ENCODE data around the gene TMEM229B.
A peak's percentile ranks its signal among the peaks of the same experiment; 100 is the strongest.

TMEM229B gene

GRCh38 chr14:67505254-67505653 lies 16.7 kb upstream of the TMEM229B start:
- Mint-ChIP-seq H3K36me3 (ENCODE audit: low read depth) (no peaks in the 10 kb centered on the region), H3K9me3 (no peaks in the 10 kb centered on the region), H3K27ac (no peak overlapping the region), H3K4me1 (ENCODE audit: low read depth) (no peaks in the 10 kb centered on the region), H3K4me3 (no peak overlapping the region), H3K27me3 (ENCODE audit: low read depth) (peaks cover 30% of the 10 kb centered on the region)

GRCh38 chr14:67503331-67503730 lies 14.8 kb upstream of the TMEM229B start:
- Mint-ChIP-seq H3K9me3 (no peaks in the 10 kb centered on the region), H3K27me3 (ENCODE audit: low read depth) (peaks cover 36% of the 10 kb centered on the region), H3K36me3 (ENCODE audit: low read depth) (no peaks in the 10 kb centered on the region), H3K4me3 (no peak overlapping the region), H3K27ac (no peak overlapping the region), H3K4me1 (ENCODE audit: low read depth) (no peaks in the 10 kb centered on the region)

DNA sequence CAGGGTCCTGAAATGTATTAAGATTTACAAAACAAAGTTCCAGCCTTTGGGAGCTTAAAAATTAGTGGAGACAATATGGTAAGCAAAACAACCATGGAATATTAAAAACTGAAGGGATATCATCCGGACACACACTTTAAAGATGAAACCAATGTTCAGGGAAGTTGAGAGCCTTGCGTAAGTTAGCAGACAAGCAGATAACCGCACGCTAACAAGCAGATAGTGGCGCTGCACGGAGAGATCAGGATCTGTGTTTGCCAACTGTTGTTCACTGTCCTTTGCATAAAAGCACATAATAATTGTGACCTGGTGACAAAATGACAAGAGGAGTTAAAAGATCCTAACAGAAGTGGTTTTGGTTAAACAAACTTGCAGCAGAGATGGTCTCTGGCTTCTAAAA lies 14.3 kb upstream of the TMEM229B start:
- no peaks in the 10 kb centered on the region for H3K9me3 Mint-ChIP-seq
- H3K4me1 Mint-ChIP-seq (ENCODE audit: low read depth): peaks cover 1% of the 10 kb centered on the region
- H3K36me3 Mint-ChIP-seq (ENCODE audit: low read depth): no peaks in the 10 kb centered on the region
- H3K27ac Mint-ChIP-seq: no peak overlapping the region
- H3K4me3 Mint-ChIP-seq: no peak overlapping the region
- peaks cover 36% of the 10 kb centered on the region for H3K27me3 Mint-ChIP-seq (ENCODE audit: low read depth)

DNA sequence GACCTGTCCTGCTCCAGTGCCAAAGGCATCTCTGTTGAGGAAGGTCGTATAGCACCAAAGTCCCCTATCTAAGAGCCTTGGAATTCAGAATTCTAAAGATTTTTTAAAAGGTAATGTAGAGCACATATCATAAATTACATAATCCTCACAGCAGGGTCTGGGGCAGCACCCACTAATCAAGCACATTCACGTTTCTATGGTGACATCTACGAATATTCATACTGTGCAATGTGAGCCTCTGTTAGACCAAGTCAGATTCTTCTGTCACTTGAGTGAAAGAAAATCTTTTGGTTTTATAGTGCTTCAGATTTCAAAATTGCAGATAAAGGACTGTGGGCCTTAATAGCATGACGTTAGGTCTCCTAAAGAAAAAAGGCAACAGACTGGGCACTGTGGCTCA lies 13.1 kb upstream of the TMEM229B start:
- H3K36me3 Mint-ChIP-seq (ENCODE audit: low read depth): no peaks in the 10 kb centered on the region
- H3K27me3 Mint-ChIP-seq (ENCODE audit: low read depth): peaks cover 36% of the 10 kb centered on the region
- peaks cover 1% of the 10 kb centered on the region for H3K4me1 Mint-ChIP-seq (ENCODE audit: low read depth)
- H3K4me3 Mint-ChIP-seq: no peak overlapping the region
- H3K9me3 Mint-ChIP-seq: no peaks in the 10 kb centered on the region
- H3K27ac Mint-ChIP-seq: no peak overlapping the region

DNA sequence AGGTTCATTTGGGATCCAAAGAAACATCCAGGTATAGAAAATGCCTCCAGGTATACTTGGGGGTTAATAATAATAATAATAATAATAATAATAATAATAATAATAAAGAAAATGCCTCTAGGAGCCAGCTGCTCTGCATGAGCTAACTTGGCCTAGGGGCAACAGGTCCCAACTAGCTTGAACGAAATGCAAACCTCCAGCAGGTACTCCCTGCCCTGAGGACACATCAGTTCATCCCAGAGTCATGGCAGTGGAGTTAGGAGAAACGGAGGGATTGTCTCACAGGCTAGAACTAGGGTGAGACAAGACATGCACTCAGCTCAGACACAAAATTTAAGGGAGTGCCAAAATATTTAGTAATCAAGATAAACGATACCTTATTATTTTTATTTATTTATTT lies 12.5 kb upstream of the TMEM229B start:
- H3K4me3 Mint-ChIP-seq: no peak overlapping the region
- no peaks in the 10 kb centered on the region for H3K9me3 Mint-ChIP-seq
- peaks cover 31% of the 10 kb centered on the region for H3K27me3 Mint-ChIP-seq (ENCODE audit: low read depth)
- peaks cover 1% of the 10 kb centered on the region for H3K4me1 Mint-ChIP-seq (ENCODE audit: low read depth)
- no peak overlapping the region for H3K27ac Mint-ChIP-seq
- H3K36me3 Mint-ChIP-seq (ENCODE audit: low read depth): no peaks in the 10 kb centered on the region

GRCh38 chr14:67497716-67498115 lies 9.2 kb upstream of the TMEM229B start:
- Mint-ChIP-seq H3K4me3 (no peak overlapping the region), H3K27me3 (ENCODE audit: low read depth) (peaks cover 24% of the 10 kb centered on the region), H3K36me3 (ENCODE audit: low read depth) (peaks cover 10% of the 10 kb centered on the region), H3K4me1 (ENCODE audit: low read depth) (peaks cover 1% of the 10 kb centered on the region), H3K27ac (no peak overlapping the region), H3K9me3 (peaks cover 15% of the 10 kb centered on the region)

GRCh38 chr14:67497216-67497615 lies 8.7 kb upstream of the TMEM229B start:
- Mint-ChIP-seq H3K27ac (no peak overlapping the region), H3K9me3 (peaks cover 19% of the 10 kb centered on the region), H3K4me1 (ENCODE audit: low read depth) (peaks cover 1% of the 10 kb centered on the region), H3K27me3 (ENCODE audit: low read depth) (peaks cover 23% of the 10 kb centered on the region), H3K4me3 (no peak overlapping the region), H3K36me3 (ENCODE audit: low read depth) (peaks cover 11% of the 10 kb centered on the region)

- Mint-ChIP-seq H3K4me1 (ENCODE audit: low read depth) (peaks cover 3% of the 10 kb centered on the region), H3K36me3 (ENCODE audit: low read depth) (peaks cover 11% of the 10 kb centered on the region), H3K27ac (no peak overlapping the region), H3K9me3 (peaks cover 19% of the 10 kb centered on the region), H3K4me3 (no peak overlapping the region), H3K27me3 (ENCODE audit: low read depth) (peaks cover 33% of the 10 kb centered on the region)
These were observed 7.3 kb upstream of the TMEM229B start for GRCh38 chr14:67495827-67496226.

DNA sequence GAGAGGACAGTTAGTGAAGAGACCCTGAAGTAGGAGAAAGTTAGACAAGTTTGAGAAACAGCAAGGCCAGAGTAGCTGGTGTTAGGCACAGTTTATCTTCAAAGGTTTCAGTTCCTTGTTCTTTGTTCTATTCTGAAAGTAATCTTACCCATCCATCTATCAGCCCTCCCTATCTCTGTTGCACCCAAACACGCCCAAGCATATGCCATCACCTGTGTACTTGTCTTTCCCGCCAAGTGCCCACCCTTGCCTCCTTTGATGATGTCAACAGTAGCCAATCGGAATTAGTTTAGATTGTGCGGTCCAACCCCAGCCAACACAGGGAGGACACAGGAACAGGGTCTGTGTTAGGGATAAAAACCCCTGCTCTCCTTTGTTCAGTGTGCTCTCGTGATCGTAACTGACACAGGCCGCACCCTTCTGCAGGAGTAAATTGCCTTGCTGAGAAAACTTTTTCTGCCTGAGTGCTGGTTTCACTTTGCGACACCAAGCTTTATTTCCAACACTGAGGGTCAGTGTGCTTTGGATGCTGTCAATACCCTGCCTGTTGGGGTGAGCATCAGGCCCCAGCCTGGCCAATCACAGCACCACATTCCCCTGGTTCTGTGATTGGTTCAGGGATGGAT lies 4.7 kb upstream of the TMEM229B start:
- peaks cover 21% of the 10 kb centered on the region for H3K4me1 Mint-ChIP-seq (ENCODE audit: low read depth)
- H3K4me3 Mint-ChIP-seq: no peak overlapping the region
- peaks cover 19% of the 10 kb centered on the region for H3K9me3 Mint-ChIP-seq
- peaks cover 33% of the 10 kb centered on the region for H3K27me3 Mint-ChIP-seq (ENCODE audit: low read depth)
- H3K36me3 Mint-ChIP-seq (ENCODE audit: low read depth): peaks cover 11% of the 10 kb centered on the region
- H3K27ac Mint-ChIP-seq: no peak overlapping the region

- Mint-ChIP-seq H3K27me3 (ENCODE audit: low read depth) (peaks cover 27% of the 10 kb centered on the region), H3K9me3 (peaks cover 19% of the 10 kb centered on the region), H3K4me3 (no peak overlapping the region), H3K4me1 (ENCODE audit: low read depth) (peaks cover 26% of the 10 kb centered on the region), H3K27ac (no peak overlapping the region), H3K36me3 (ENCODE audit: low read depth) (peaks cover 11% of the 10 kb centered on the region)
These were observed 4.0 kb upstream of the TMEM229B start for GRCh38 chr14:67492538-67492937.

DNA sequence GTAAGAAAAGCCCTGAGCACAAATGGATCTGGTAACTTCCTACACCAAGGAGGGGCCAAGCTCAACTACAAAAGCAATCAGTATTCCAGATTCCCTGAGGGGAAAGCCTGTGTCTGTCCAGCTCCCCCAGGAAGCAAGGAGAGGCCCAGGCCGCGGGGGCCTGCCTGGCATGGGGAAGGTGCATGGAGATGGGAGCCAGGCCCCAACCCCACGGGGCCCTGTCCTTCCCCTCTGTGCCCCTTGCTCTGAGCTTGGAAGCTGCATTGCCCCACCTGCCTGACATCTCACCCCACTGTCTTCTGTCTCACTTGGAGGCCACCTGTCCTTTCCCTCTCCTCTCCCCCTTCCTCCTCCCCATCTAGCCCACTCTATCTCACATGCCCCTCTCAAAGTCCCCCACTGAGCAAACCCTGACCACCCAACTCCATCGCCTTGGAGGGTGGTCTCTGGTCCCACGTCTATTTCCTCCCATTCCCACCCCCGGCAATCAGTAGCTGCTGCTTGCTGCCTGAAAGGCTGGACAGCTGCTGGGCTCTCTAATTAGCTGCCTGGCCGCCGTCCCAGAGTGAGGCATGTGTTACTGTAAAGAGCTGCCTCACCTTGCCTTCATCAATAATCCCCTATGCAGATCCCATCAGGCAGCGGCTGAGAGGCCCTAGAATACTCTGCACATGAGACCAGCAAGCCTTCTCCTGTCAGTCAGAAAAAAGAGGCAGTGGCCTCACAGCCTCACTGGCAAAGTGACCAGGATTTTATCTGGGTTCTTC lies 3.4 kb upstream of the TMEM229B start:
- Mint-ChIP-seq H3K9me3 (peaks cover 19% of the 10 kb centered on the region), H3K27me3 (ENCODE audit: low read depth) (peaks cover 25% of the 10 kb centered on the region), H3K27ac (no peak overlapping the region), H3K4me3 (no peak overlapping the region), H3K4me1 (ENCODE audit: low read depth) (peaks cover 26% of the 10 kb centered on the region), H3K36me3 (ENCODE audit: low read depth) (peaks cover 14% of the 10 kb centered on the region)

GRCh38 chr14:67491285-67491684 lies 2.8 kb upstream of the TMEM229B start:
- peaks cover 25% of the 10 kb centered on the region for H3K27me3 Mint-ChIP-seq (ENCODE audit: low read depth)
- H3K4me1 Mint-ChIP-seq (ENCODE audit: low read depth): peaks cover 29% of the 10 kb centered on the region
- H3K4me3 Mint-ChIP-seq: no peak overlapping the region
- H3K36me3 Mint-ChIP-seq (ENCODE audit: low read depth): peaks cover 19% of the 10 kb centered on the region
- H3K9me3 Mint-ChIP-seq: peaks cover 19% of the 10 kb centered on the region
- no peak overlapping the region for H3K27ac Mint-ChIP-seq

DNA sequence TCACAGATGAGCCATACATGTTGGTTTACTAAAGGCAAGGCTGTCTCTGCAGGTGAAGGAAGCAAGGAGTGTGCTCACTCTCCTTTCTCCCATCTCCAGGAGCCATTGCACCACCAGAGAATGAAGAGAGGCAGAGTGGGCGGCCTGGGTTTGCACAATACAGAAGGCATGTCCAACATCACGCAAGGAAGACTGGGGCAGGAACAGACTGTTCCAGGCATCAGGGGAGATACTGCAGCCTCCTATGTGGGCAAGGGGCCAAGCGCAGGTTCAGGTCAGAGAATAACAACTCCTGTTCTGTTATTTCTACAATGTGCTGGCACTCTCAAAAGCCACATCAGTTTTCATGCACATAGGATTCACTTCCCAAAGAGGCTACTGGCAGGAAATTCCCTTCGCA lies 1.7 kb upstream of the TMEM229B start:
- Mint-ChIP-seq H3K27ac (no peak overlapping the region), H3K4me3 (no peak overlapping the region), H3K4me1 (ENCODE audit: low read depth) (peaks cover 36% of the 10 kb centered on the region), H3K9me3 (peaks cover 19% of the 10 kb centered on the region), H3K36me3 (ENCODE audit: low read depth) (peaks cover 24% of the 10 kb centered on the region), H3K27me3 (ENCODE audit: low read depth) (peaks cover 25% of the 10 kb centered on the region)

DNA sequence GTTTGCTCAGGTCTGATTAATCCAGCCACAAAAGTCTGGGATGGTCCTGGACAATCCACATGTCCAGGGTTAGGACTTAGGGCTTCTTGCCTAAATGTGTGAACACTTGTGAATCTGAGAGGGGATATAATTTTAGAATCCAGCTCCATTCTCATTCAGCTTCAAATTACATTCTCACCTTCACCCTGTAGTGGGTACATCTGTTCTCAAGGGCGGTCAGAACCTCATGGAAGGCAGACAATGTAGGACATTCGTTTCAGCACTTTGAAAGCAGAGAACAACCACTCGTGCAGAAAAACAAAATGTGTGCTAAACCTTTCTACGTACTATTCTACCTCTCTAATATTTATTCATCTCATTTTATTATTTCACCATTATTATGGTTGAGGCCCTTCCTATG lies 1.2 kb downstream of the TMEM229B start:
- H3K36me3 Mint-ChIP-seq (ENCODE audit: low read depth): peaks cover 19% of the 10 kb centered on the region
- peak overlapping the region; percentile 97 for H3K27ac Mint-ChIP-seq
- H3K4me1 Mint-ChIP-seq (ENCODE audit: low read depth): peaks cover 40% of the 10 kb centered on the region
- peak overlapping the region; percentile 94 for H3K4me3 Mint-ChIP-seq
- peaks cover 19% of the 10 kb centered on the region for H3K27me3 Mint-ChIP-seq (ENCODE audit: low read depth)
- peaks cover under 1% of the 10 kb centered on the region for H3K9me3 Mint-ChIP-seq

DNA sequence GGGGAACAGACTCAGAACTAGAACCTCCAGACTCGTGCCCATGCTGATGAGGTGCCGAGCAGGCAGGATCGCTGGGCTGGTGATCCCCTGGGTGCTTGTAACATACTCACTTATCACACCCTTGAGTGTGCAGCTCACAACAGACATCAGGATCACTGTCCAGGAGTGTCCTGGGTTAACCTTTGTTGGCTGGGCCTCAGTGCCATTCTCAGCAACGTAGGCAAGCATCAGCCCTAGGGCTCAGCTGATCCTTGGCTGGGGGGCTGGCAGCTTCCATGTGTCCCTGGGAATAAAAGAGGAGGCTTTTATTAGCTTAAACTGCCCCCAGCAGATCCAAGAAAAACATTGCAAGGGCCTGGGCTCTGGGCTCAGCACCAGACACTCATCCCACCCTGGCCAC lies 1.6 kb downstream of the TMEM229B start:
- H3K27me3 Mint-ChIP-seq (ENCODE audit: low read depth): peaks cover 16% of the 10 kb centered on the region
- H3K27ac Mint-ChIP-seq: no peak overlapping the region
- H3K4me3 Mint-ChIP-seq: no peak overlapping the region
- peaks cover 19% of the 10 kb centered on the region for H3K36me3 Mint-ChIP-seq (ENCODE audit: low read depth)
- H3K9me3 Mint-ChIP-seq: no peaks in the 10 kb centered on the region
- H3K4me1 Mint-ChIP-seq (ENCODE audit: low read depth): peaks cover 40% of the 10 kb centered on the region
